ENCODE data around the gene ABCA9. TPM values are rescaled to one million over a fixed set of nuclear protein-coding genes. Genes with fewer than 3 reads are reported as not detected.

The ABCA9 gene
- total and polyA plus RNA-seq, 9 of the 15 experiments (the other 6 are each of a cell fraction or from before 2014, with no cell fraction given) = 0.04 TPM; not detected in 8

DNA sequence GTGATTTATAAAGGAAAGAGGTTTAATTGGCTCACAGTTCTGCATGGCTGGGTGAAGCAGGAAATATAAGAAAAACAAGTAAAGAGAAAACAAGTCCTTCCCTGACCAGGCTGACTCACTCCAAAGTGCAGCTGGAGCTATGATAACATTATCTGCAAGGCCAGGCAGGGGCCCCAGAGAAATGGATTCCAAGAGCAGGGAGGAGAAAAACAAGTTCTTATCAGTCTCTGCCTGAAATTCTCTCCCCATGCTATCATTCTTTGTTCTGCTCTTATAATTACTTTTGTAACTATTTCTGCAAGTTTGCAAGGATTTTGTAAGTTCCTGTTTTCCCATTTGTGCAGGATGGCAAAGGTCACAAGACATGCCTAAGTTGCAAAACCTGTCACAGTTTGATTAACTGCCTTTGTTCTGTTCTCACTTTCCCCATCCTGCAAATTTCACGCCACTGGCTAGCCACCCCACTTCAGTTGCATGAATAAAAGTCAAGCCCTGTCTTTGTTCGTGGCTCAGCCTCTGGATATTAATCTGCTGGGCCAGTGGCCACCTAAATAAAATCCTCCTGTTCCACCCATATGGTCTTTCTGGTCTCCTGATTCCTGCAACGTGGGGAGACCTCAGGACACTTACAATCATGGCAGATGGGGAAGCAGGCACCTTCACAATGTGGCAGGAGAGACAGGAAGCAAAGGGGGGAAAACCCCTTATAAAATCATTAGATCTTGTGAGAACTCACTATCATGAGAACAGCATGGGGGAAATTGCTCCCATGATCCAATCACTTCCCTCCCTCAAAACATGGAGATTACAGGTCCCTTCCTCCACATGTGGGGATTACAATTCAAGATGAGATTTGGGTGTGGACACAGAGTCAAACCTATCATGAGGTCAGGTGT lies 13.1 kb downstream of the ABCA9 start (continued):
- TF ChIP-seq, protein P1, sequence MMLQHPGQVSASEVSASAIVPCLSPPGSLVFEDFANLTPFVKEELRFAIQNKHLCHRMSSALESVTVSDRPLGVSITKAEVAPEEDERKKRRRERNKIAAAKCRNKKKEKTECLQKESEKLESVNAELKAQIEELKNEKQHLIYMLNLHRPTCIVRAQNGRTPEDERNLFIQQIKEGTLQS (IDR thresholded peaks at IDR 0.05) = peak; percentile 96
- TF ChIP-seq, protein P1 (CRISPR knock-in tag; conservative IDR thresholded peaks at IDR 0.05) = peak; percentile 88; the same call in 1 of the 2 replicates
- TF ChIP-seq ZEB2 (IDR thresholded peaks at IDR 0.05) (peak; percentile 70), DPF2 (IDR thresholded peaks at IDR 0.05) (peak; percentile 99), HOXB6 (CRISPR knock-in tag; IDR thresholded peaks at IDR 0.05; ENCODE audit: borderline replicate concordance) (no peak), FOS (IDR thresholded peaks at IDR 0.05; ENCODE audit: extremely low read depth, insufficient read length) (peak; percentile 58), ZNF347 (CRISPR knock-in tag; IDR thresholded peaks at IDR 0.05; ENCODE audit: low read depth) (no peak), HDAC1 (IDR thresholded peaks at IDR 0.05) (peak in 1 of 2 experiments; percentile 89; a peak in 2 of 4 replicates), MTA1 (IDR thresholded peaks at IDR 0.05; ENCODE audit: borderline replicate concordance) (peak; percentile 64; the same call in 1 of the 2 replicates), ZNF23 (CRISPR knock-in tag; IDR thresholded peaks at IDR 0.05) (no peak), MEF2A (IDR thresholded peaks at IDR 0.05; ENCODE audit: control insufficient read depth, low read depth, low read length) (peak; percentile 80), IFI16 (CRISPR knock-in tag; IDR thresholded peaks at IDR 0.05) (no peak), KDM4B (IDR thresholded peaks at IDR 0.05; ENCODE audit: borderline replicate concordance in 2 of 2, low read depth in 1 of 2) (no peak)
- TF ChIP-seq, protein P2, sequence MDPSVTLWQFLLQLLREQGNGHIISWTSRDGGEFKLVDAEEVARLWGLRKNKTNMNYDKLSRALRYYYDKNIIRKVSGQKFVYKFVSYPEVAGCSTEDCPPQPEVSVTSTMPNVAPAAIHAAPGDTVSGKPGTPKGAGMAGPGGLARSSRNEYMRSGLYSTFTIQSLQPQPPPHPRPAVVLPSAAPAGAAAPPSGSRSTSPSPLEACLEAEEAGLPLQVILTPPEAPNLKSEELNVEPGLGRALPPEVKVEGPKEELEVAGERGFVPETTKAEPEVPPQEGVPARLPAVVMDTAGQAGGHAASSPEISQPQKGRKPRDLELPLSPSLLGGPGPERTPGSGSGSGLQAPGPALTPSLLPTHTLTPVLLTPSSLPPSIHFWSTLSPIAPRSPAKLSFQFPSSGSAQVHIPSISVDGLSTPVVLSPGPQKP (CRISPR knock-in tag; IDR thresholded peaks at IDR 0.05) = no peak
- TF ChIP-seq, protein P3, sequence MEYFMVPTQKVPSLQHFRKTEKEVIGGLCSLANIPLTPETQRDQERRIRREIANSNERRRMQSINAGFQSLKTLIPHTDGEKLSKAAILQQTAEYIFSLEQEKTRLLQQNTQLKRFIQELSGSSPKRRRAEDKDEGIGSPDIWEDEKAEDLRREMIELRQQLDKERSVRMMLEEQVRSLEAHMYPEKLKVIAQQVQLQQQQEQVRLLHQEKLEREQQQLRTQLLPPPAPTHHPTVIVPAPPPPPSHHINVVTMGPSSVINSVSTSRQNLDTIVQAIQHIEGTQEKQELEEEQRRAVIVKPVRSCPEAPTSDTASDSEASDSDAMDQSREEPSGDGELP (CRISPR knock-in tag; IDR thresholded peaks at IDR 0.05; ENCODE audit: borderline replicate concordance) = peak; percentile 90
- TF ChIP-seq, protein P4, sequence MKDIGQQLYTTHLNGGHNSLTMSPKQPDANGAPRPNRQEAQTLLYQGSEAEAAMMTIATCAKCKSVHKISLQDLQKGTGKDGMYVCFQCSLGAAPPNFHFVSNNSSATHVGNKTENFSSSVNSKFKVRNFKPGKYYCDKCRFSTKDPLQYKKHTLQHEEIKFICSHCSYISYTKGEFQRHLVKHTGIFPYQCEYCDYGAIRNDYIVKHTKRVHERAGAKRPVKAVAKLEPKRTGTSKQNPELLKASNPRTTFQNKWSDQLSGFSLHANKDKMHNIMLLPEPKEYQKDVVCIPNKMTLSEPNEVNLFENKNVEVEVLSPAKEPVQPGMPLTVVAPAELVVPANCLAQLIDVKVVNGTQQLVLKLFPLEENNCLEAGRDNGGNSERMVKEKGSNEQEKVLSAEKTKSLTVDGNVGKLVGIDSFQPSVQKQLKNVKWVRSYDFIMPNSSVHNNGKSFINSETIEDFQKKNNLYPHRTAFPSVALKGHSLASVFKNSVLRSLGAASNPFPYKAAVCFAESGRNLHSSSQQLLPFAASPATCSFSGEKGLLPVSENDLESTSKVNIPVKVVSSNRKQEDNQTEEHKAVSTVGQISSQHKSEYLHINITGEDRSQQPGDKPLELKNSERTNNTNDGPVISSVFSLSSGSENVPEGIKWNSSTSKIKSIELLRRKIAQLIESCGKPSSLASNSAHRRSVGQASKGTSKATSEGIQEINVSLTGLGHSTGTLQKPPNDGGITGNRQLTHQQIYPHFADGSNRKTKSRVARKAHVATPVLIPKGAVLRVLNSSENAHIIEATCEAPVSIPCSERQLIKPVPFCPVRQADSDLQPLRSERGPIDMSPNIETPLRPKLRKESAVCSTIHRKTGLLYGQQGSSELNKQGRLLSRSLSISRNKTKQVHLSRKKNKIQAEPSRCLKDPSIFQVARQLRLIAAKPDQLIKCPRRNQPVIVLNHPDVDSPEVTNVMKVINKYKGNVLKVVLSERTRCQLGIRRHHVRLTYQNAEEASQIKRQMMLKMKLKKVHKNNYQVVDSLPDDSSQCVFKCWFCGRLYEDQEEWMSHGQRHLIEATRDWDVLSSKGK (CRISPR knock-in tag; IDR thresholded peaks at IDR 0.05) = no peak
- TF ChIP-seq, protein P5, sequence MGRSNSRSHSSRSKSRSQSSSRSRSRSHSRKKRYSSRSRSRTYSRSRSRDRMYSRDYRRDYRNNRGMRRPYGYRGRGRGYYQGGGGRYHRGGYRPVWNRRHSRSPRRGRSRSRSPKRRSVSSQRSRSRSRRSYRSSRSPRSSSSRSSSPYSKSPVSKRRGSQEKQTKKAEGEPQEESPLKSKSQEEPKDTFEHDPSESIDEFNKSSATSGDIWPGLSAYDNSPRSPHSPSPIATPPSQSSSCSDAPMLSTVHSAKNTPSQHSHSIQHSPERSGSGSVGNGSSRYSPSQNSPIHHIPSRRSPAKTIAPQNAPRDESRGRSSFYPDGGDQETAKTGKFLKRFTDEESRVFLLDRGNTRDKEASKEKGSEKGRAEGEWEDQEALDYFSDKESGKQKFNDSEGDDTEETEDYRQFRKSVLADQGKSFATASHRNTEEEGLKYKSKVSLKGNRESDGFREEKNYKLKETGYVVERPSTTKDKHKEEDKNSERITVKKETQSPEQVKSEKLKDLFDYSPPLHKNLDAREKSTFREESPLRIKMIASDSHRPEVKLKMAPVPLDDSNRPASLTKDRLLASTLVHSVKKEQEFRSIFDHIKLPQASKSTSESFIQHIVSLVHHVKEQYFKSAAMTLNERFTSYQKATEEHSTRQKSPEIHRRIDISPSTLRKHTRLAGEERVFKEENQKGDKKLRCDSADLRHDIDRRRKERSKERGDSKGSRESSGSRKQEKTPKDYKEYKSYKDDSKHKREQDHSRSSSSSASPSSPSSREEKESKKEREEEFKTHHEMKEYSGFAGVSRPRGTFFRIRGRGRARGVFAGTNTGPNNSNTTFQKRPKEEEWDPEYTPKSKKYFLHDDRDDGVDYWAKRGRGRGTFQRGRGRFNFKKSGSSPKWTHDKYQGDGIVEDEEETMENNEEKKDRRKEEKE (IDR thresholded peaks at IDR 0.05; ENCODE audit: borderline replicate concordance in 1 of 2, control insufficient read depth in 1 of 2, low read depth in 2 of 2, low read length in 1 of 2) = 0 out of 4 replicates have a peak, but pooled peaks of 1 of the 2 experiments have one; percentile 75
